ENCODE measurements around the gene ARNT2. TPM values are rescaled to one million over a fixed set of nuclear protein-coding genes. Genes with fewer than 3 reads are reported as not detected.

Gene ARNT2
- total and polyA plus RNA-seq, 10 of the 15 experiments (the other 5 are each of a cell fraction or from before 2014, with no cell fraction given), result 0.07 to 0.49 (median 0.09) TPM; not detected in 6

GRCh38 chr15:80388326-80388725, 15.9 kb upstream of the ARNT2 start:
- ChIA-PET SMC1A (ENCODE audit: uncharacterized antibody, unreplicated experiment) (no interaction called here), CTCF (interaction anchor here (1.7 kb wide), 1 partner anchor 11 kb away, joined by 4 read pairs; no protein-coding TSS in a partner anchor), RAD21 (ENCODE audit: unreplicated experiment) (no interaction called here), POLR2A (no interaction called here)
- H3K4me1 ChIP-seq (ENCODE audit: control insufficient read depth, insufficient read depth, low read length), result no peaks in the 10 kb centered on the region
- DNase-seq (ENCODE audit: low read depth, low spot score), result no peak
- 10% methylated on average over 3 of the region's 3 CpGs for WGBS (ENCODE audit: insufficient coverage, insufficient replicate concordance, low lambda C conversion rate, missing lambda C conversion rate)
- H4K20me1 ChIP-seq (ENCODE audit: control insufficient read depth, insufficient read depth), result no peaks in the 10 kb centered on the region
- no peaks in the 10 kb centered on the region for H3K36me3 ChIP-seq (ENCODE audit: control insufficient read depth in 2 of 2, insufficient read depth in 2 of 2, low read length in 1 of 2)
- no peak overlapping the region for H3K4me2 ChIP-seq (ENCODE audit: control insufficient read depth, insufficient read depth)
- no peaks in the 10 kb centered on the region for H3K9me3 ChIP-seq (replicated peaks; ENCODE audit: control insufficient read depth, insufficient read depth, low read length)
- intact Hi-C loops (cut with micrococcal nuclease; ENCODE audit: unreplicated experiment) (no loop called here), in situ Hi-C loops (cut with MboI) (no loop called here)
- H3K27ac ChIP-seq (ENCODE audit: control insufficient read depth, insufficient read depth), result no peak overlapping the region
- no peak overlapping the region for H2AFZ ChIP-seq (ENCODE audit: control insufficient read depth, low read depth, low read length)
- no peak overlapping the region for H3K9ac ChIP-seq (ENCODE audit: control insufficient read depth, insufficient read depth, low read length)
- no peak for ATAC-seq
- no peaks in the 10 kb centered on the region; a peak in 1 of 4 replicates for H3K27me3 ChIP-seq (replicated peaks in 1 of 2; ENCODE audit: control insufficient read depth in 2 of 2, insufficient read depth in 2 of 2, low read length in 1 of 2)
- H3K79me2 ChIP-seq (ENCODE audit: control insufficient read depth, insufficient read depth, low read length), result no peaks in the 10 kb centered on the region
- no peak for FAIRE-seq
- no peak overlapping the region for H3K4me3 ChIP-seq
- no TSS peak for BruUV-seq (replicated peaks)
- TF ChIP-seq ZNF592 (IDR thresholded peaks at IDR 0.05) (no peak), HSF1 (IDR thresholded peaks at IDR 0.05; ENCODE audit: low read depth, low read length) (no peak), BACH1 (IDR thresholded peaks at IDR 0.05; ENCODE audit: borderline replicate concordance) (no peak), SIX5 (IDR thresholded peaks at IDR 0.05; ENCODE audit: low read depth, low read length, severe bottlenecking) (no peak), ZBTB4 (CRISPR knock-in tag; IDR thresholded peaks at IDR 0.05) (no peak), USF1 (IDR thresholded peaks at IDR 0.05; ENCODE audit: borderline replicate concordance, extremely low read length, insufficient read depth, low read depth, low read length) (no peak), SREBF1 (IDR thresholded peaks at IDR 0.05; ENCODE audit: low read length) (no peak), CHD4 (IDR thresholded peaks at IDR 0.05) (no peak), FOXK2 (IDR thresholded peaks at IDR 0.05) (no peak), EP300 (IDR thresholded peaks at IDR 0.05; ENCODE audit: borderline replicate concordance in 1 of 2, control insufficient read depth in 1 of 2, low read depth in 2 of 2, low read length in 2 of 2) (no peak), CEBPB (IDR thresholded peaks at IDR 0.05; ENCODE audit: borderline replicate concordance in 1 of 2, low read depth in 2 of 2, low read length in 2 of 2) (no peak), RAD21 (IDR thresholded peaks at IDR 0.05; ENCODE audit: insufficient read depth, low read depth, low read length) (no peak), IRF3 (IDR thresholded peaks at IDR 0.05) (no peak)

All from GM12878 (cell line).